K562 (cell line): ENCODE data around the gene ZNF584. TPM values are rescaled to one million over a fixed set of nuclear protein-coding genes. Genes with fewer than 3 reads are reported as not detected.
A peak's percentile ranks its signal among the peaks of the same experiment; 100 is the strongest.

ENCODE experiments used
- ATF1 ChIP-seq, 2 experiments: fragments of 450-650 bp in 1 of 2; IDR thresholded peaks; 2 replicates each; pipeline ENCODE4 v1.6.1; 2016; ENCODE audit warnings: missing compliant biosample characterization in 1 of 2, missing genetic modification characterization in 1 of 2
- C11orf30 ChIP-seq: fragments of 450-650 bp; IDR thresholded peaks from 2 replicates; pipeline ENCODE4 v1.6.1; 2016; ENCODE audit warnings: low read depth, mild to moderate bottlenecking
- EP400 ChIP-seq: fragments of 450-650 bp; IDR thresholded peaks from 2 replicates; pipeline ENCODE4 v1.6.1; 2017; ENCODE audit warnings: antibody characterized with exemption, mild to moderate bottlenecking, moderate library complexity
- GABPA ChIP-seq: fragments of 200-800 bp; sonication (Bioruptor generic); conservative IDR thresholded peaks from 2 replicates; pipeline ENCODE4 v1.6.1; 2016; ENCODE audit warnings: low read depth, missing genetic modification characterization, missing compliant biosample characterization
- KLF1 ChIP-seq: fragments of 450-650 bp; IDR thresholded peaks from 2 replicates; pipeline ENCODE4 v1.6.1; 2016; ENCODE audit warnings: missing genetic modification characterization, missing compliant biosample characterization
- MBD2 ChIP-seq: sonication (generic); IDR thresholded peaks from 2 replicates; pipeline ENCODE4 v1.6.1; 2016; ENCODE audit warnings: low read depth, borderline replicate concordance
- POLR2A ChIP-seq: fragments of 450-650 bp; conservative IDR thresholded peaks from 2 replicates; pipeline ENCODE4 v1.6.1; 2016
- POLR2AphosphoS5 ChIP-seq: IDR thresholded peaks from 2 replicates; pipeline ENCODE4 v1.6.1; 2011; ENCODE audit warnings: mild to moderate bottlenecking, low read depth, low read length, moderate library complexity; ENCODE audit not compliant: control insufficient read depth, insufficient read depth
- RBM34 ChIP-seq: fragments of 200-400 bp; formaldehyde crosslinking; IDR thresholded peaks from 2 replicates; pipeline ENCODE4 v1.6.1; 2018; ENCODE audit warnings: low read length, borderline replicate concordance; ENCODE audit not compliant: insufficient read depth
- TBP ChIP-seq: optimal IDR thresholded peaks from 2 replicates; pipeline ENCODE3; 2011; ENCODE audit warnings: low read depth, low read length, improper control_type of control experiment
- polyA plus RNA-seq, 8 experiments: library from polyadenylated mRNA; depleted of rRNA in 4 of 8; stranded (reverse) in 5 of 8; unstranded in 3 of 8; fragments of >200 nt; fragmentation: Nextera tagmentation in 2 of 8; fragmentation: Illumina TruSeq in 1 of 8; extraction: Ambion mirVana in 2 of 8; extraction: Trizol in 1 of 8; gene quantifications; 2 replicates each; pipeline versions ENCODE4 v1.2.1 to v1.2.3, GENCODE V29; 2011 to 2014; ENCODE audit warnings: inconsistent platforms in 1 of 8, missing spikeins in 1 of 8
- total RNA-seq, 7 experiments: library from RNA; depleted of rRNA in 6 of 7; stranded (reverse); fragments of >200 nt in 6 of 7; fragmentation: Illumina TruSeq in 2 of 7; extraction: Trizol in 2 of 7; gene quantifications; 2 replicates each; pipeline versions ENCODE4 v1.2.1 to v1.2.3, GENCODE V29; 2011 to 2021; ENCODE audit warnings: low replicate concordance in 1 of 7
- TF ChIP-seq, protein P1 (sequence below): sonication (generic); formaldehyde crosslinking; IDR thresholded peaks from 2 replicates; pipeline ENCODE4 v1.8.0; 2022; ENCODE audit warnings: missing genetic modification reagents, mild to moderate bottlenecking, borderline replicate concordance
- TF ChIP-seq, protein P2 (sequence below): fragments of 450-650 bp; formaldehyde crosslinking; IDR thresholded peaks from 2 replicates; pipeline ENCODE4 v1.4.0; 2022; ENCODE audit warnings: missing genetic modification characterization
- TF ChIP-seq, protein P3 (sequence below): sonication (generic); formaldehyde crosslinking; IDR thresholded peaks from 2 replicates; pipeline ENCODE4 v1.8.1; 2023; ENCODE audit warnings: missing genetic modification reagents, mild to moderate bottlenecking, borderline replicate concordance
- TF ChIP-seq, protein P4 (sequence below): sonication (generic); formaldehyde crosslinking; IDR thresholded peaks from 2 replicates; pipeline ENCODE4 v1.8.0; 2022; ENCODE audit warnings: missing genetic modification reagents, mild to moderate bottlenecking, borderline replicate concordance
- TF ChIP-seq, protein P5 (sequence below): fragments of 450-650 bp; IDR thresholded peaks from 2 replicates; pipeline ENCODE4 v1.7.0; 2016; ENCODE audit warnings: borderline replicate concordance

ZNF584 gene
- total and polyA plus RNA-seq, 9 of the 15 experiments (the other 6 are each of a cell fraction or from before 2014, with no cell fraction given) = 5.8 to 43.4 (median 24.6) TPM

GRCh38 chr19:58408152-58409009, at the start of gene ZNF584 (continued):
- TF ChIP-seq TBP (peak; percentile 91), EP400 (peak; percentile 84), GABPA (tag) (peak; percentile 92), RBM34 (no peak), POLR2A (peak; percentile 96), MBD2 (peak; percentile 93), POLR2AphosphoS5 (peak; percentile 70), ATF1 (CRISPR knock-in tag; IDR thresholded peaks at IDR 0.05) (no peak), ATF1 (tag; IDR thresholded peaks at IDR 0.05) (peak; percentile 84), C11orf30 (no peak), KLF1 (peak; percentile 66)
- TF ChIP-seq, protein P1, sequence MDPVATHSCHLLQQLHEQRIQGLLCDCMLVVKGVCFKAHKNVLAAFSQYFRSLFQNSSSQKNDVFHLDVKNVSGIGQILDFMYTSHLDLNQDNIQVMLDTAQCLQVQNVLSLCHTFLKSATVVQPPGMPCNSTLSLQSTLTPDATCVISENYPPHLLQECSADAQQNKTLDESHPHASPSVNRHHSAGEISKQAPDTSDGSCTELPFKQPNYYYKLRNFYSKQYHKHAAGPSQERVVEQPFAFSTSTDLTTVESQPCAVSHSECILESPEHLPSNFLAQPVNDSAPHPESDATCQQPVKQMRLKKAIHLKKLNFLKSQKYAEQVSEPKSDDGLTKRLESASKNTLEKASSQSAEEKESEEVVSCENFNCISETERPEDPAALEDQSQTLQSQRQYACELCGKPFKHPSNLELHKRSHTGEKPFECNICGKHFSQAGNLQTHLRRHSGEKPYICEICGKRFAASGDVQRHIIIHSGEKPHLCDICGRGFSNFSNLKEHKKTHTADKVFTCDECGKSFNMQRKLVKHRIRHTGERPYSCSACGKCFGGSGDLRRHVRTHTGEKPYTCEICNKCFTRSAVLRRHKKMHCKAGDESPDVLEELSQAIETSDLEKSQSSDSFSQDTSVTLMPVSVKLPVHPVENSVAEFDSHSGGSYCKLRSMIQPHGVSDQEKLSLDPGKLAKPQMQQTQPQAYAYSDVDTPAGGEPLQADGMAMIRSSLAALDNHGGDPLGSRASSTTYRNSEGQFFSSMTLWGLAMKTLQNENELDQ (CRISPR knock-in tag) = no peak
- TF ChIP-seq, protein P2, sequence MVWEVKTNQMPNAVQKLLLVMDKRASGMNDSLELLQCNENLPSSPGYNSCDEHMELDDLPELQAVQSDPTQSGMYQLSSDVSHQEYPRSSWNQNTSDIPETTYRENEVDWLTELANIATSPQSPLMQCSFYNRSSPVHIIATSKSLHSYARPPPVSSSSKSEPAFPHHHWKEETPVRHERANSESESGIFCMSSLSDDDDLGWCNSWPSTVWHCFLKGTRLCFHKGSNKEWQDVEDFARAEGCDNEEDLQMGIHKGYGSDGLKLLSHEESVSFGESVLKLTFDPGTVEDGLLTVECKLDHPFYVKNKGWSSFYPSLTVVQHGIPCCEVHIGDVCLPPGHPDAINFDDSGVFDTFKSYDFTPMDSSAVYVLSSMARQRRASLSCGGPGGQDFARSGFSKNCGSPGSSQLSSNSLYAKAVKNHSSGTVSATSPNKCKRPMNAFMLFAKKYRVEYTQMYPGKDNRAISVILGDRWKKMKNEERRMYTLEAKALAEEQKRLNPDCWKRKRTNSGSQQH = no peak
- TF ChIP-seq, protein P3, sequence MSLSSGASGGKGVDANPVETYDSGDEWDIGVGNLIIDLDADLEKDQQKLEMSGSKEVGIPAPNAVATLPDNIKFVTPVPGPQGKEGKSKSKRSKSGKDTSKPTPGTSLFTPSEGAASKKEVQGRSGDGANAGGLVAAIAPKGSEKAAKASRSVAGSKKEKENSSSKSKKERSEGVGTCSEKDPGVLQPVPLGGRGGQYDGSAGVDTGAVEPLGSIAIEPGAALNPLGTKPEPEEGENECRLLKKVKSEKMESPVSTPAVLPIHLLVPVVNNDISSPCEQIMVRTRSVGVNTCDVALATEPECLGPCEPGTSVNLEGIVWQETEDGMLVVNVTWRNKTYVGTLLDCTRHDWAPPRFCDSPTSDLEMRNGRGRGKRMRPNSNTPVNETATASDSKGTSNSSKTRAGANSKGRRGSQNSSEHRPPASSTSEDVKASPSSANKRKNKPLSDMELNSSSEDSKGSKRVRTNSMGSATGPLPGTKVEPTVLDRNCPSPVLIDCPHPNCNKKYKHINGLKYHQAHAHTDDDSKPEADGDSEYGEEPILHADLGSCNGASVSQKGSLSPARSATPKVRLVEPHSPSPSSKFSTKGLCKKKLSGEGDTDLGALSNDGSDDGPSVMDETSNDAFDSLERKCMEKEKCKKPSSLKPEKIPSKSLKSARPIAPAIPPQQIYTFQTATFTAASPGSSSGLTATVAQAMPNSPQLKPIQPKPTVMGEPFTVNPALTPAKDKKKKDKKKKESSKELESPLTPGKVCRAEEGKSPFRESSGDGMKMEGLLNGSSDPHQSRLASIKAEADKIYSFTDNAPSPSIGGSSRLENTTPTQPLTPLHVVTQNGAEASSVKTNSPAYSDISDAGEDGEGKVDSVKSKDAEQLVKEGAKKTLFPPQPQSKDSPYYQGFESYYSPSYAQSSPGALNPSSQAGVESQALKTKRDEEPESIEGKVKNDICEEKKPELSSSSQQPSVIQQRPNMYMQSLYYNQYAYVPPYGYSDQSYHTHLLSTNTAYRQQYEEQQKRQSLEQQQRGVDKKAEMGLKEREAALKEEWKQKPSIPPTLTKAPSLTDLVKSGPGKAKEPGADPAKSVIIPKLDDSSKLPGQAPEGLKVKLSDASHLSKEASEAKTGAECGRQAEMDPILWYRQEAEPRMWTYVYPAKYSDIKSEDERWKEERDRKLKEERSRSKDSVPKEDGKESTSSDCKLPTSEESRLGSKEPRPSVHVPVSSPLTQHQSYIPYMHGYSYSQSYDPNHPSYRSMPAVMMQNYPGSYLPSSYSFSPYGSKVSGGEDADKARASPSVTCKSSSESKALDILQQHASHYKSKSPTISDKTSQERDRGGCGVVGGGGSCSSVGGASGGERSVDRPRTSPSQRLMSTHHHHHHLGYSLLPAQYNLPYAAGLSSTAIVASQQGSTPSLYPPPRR = no peak; the same call in 1 of the 2 replicates
- TF ChIP-seq, protein P4, sequence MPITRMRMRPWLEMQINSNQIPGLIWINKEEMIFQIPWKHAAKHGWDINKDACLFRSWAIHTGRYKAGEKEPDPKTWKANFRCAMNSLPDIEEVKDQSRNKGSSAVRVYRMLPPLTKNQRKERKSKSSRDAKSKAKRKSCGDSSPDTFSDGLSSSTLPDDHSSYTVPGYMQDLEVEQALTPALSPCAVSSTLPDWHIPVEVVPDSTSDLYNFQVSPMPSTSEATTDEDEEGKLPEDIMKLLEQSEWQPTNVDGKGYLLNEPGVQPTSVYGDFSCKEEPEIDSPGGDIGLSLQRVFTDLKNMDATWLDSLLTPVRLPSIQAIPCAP = no peak
- TF ChIP-seq, protein P5, sequence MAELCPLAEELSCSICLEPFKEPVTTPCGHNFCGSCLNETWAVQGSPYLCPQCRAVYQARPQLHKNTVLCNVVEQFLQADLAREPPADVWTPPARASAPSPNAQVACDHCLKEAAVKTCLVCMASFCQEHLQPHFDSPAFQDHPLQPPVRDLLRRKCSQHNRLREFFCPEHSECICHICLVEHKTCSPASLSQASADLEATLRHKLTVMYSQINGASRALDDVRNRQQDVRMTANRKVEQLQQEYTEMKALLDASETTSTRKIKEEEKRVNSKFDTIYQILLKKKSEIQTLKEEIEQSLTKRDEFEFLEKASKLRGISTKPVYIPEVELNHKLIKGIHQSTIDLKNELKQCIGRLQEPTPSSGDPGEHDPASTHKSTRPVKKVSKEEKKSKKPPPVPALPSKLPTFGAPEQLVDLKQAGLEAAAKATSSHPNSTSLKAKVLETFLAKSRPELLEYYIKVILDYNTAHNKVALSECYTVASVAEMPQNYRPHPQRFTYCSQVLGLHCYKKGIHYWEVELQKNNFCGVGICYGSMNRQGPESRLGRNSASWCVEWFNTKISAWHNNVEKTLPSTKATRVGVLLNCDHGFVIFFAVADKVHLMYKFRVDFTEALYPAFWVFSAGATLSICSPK = no peak
